Transverse colon (tissue), 4 donors: ENCODE results near the gene GOLGA8T.
"Not testable (repeated sequence)": the region's sequence is repeated elsewhere in the genome, so short reads cannot be mapped to it uniquely, and the experiment has no call there.

Source experiments
- EP300 ChIP-seq: sonication (generic); formaldehyde crosslinking; IDR thresholded peaks from one replicate; pipeline ENCODE4 v1.6.1; 2017; ENCODE audit warnings: antibody characterized with exemption, low read depth
- POLR2A ChIP-seq: fragments of 450-650 bp; IDR thresholded peaks from one replicate; pipeline ENCODE4 v1.6.1; 2016; ENCODE audit warnings: antibody characterized with exemption, mild to moderate bottlenecking, moderate library complexity
- POLR2AphosphoS5 ChIP-seq, 3 donors: sonication (generic); formaldehyde crosslinking; IDR thresholded peaks; one replicate each; pipeline ENCODE4 v1.6.1; 2016; ENCODE audit warnings: antibody characterized with exemption in 3 of 3
- TF ChIP-seq, protein P1 (sequence below), 5 experiments: fragments of 200-600 bp in 3 of 5; fragments of 450-650 bp in 2 of 5; sonication (generic) in 3 of 5; IDR thresholded peaks; 1 replicate in 2 of 5; 2 replicates in 3 of 5; pipeline ENCODE4 v1.5.1; 2016 to 2017; ENCODE audit warnings: antibody characterized with exemption in 5 of 5, inconsistent platforms in 3 of 5, mild to moderate bottlenecking in 2 of 5, moderate library complexity in 1 of 5

DNA sequence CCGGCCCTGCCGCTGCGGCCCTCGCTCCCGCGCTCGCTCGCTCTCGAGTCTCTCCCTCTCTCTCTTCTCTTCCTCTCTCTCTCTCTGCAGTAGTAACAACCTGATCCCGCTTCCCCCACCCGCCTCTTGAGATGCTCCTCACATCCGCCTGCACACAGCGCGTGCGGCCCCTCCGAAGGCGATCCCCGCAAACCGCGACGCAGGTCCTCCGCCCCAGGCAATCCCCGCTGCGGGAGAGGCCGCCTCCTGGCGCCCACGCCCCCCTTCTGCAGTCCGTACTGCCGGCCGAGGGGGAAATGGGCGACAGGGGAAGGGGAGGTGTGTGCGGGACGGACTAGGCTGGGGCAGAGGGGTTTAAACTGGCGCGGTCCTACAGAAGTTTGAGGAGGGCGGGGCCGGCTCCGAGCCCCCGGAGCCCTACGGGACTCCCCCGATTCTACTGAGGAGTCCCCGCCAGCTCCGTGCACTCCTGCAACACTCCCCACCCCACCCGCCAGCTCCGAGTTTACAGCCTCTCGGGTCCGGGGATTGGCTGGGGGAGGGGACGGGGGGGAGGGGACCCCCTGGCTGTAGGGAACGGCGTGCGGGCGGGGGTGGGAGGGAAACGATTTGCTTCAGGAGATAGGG lies 57.4 kb downstream of the GOLGA8T start:
- TF ChIP-seq, protein P1, sequence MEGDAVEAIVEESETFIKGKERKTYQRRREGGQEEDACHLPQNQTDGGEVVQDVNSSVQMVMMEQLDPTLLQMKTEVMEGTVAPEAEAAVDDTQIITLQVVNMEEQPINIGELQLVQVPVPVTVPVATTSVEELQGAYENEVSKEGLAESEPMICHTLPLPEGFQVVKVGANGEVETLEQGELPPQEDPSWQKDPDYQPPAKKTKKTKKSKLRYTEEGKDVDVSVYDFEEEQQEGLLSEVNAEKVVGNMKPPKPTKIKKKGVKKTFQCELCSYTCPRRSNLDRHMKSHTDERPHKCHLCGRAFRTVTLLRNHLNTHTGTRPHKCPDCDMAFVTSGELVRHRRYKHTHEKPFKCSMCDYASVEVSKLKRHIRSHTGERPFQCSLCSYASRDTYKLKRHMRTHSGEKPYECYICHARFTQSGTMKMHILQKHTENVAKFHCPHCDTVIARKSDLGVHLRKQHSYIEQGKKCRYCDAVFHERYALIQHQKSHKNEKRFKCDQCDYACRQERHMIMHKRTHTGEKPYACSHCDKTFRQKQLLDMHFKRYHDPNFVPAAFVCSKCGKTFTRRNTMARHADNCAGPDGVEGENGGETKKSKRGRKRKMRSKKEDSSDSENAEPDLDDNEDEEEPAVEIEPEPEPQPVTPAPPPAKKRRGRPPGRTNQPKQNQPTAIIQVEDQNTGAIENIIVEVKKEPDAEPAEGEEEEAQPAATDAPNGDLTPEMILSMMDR (IDR thresholded peaks at IDR 0.05), result not testable (repeated sequence)
- not testable (repeated sequence) for TF ChIP-seq POLR2A; EP300; POLR2AphosphoS5 (IDR thresholded peaks at IDR 0.05)
